ENCODE measurements around the gene ARHGAP11A. TPM values are rescaled to one million over a fixed set of nuclear protein-coding genes. Genes with fewer than 3 reads are reported as not detected.
"Not testable (repeated sequence)": the region's sequence is repeated elsewhere in the genome, so short reads cannot be mapped to it uniquely, and the experiment has no call there.

The ARHGAP11A gene, protein sequence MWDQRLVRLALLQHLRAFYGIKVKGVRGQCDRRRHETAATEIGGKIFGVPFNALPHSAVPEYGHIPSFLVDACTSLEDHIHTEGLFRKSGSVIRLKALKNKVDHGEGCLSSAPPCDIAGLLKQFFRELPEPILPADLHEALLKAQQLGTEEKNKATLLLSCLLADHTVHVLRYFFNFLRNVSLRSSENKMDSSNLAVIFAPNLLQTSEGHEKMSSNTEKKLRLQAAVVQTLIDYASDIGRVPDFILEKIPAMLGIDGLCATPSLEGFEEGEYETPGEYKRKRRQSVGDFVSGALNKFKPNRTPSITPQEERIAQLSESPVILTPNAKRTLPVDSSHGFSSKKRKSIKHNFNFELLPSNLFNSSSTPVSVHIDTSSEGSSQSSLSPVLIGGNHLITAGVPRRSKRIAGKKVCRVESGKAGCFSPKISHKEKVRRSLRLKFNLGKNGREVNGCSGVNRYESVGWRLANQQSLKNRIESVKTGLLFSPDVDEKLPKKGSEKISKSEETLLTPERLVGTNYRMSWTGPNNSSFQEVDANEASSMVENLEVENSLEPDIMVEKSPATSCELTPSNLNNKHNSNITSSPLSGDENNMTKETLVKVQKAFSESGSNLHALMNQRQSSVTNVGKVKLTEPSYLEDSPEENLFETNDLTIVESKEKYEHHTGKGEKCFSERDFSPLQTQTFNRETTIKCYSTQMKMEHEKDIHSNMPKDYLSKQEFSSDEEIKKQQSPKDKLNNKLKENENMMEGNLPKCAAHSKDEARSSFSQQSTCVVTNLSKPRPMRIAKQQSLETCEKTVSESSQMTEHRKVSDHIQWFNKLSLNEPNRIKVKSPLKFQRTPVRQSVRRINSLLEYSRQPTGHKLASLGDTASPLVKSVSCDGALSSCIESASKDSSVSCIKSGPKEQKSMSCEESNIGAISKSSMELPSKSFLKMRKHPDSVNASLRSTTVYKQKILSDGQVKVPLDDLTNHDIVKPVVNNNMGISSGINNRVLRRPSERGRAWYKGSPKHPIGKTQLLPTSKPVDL
- total RNA-seq (2022) (112 and 126 TPM in 2 replicates), Bru-seq, nascent RNA (percentile 94 among the genes with signal in this experiment), BruChase-seq, experiment 1, labeled RNA remaining after a 2-hour chase (percentile 95 among the genes with signal in this experiment), BruChase-seq, experiment 2, labeled RNA remaining after a 6-hour chase (percentile 95 among the genes with signal in this experiment)
- long read RNA-seq, full-length matches to known transcripts: 53 of 89 reads
- long read RNA-seq, partial matches to known transcripts: 10 of 89 reads
- long read RNA-seq, other reads (novel, unspliced or antisense): 26 of 89 reads

DNA sequence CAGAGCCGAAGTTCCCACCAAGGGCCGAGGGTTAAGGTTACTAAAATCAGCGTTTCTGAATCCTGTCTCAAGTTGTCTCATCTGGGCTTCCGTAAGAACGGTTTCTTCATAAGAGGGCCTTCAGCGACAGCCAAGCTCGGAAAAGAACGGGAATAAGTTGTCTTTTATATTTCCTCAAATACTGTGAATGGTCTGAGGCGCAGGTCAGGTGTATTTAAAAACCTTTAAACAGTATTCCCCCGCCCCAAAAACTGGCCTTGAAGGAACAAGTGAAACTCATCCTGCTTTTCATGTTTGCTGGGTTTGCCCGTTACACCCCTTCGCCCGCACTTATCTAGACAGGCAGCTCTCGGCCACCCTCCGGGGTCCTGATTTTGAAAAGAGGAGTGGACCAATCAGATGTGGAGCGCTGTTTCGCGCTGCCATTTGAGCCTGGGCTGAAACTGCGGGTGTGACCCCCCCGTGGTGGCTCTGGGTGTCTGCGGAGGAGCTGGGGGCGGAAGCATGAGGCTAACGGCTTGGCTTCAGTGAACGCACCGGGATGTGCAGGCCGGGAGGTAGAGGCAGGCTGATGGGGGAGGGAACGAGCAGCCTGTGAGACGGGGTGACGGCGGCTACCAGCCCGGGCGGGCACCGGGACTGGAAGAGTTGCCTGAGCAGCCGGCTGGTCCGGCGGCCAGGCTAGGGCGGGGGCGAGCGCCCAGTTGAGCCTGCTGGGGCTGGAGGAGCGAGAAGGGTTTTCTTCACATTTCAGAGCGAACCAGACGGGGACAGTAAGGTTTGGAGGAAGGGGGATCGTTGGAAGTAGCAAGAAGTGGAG is at the start of gene ARHGAP11A:
Gene ARHGAP11A, plus strand, starts transcription at position 454 of the 820 bp plus-strand sequence. CDS start 708 bp downstream, outside the sequence.
- Mint-ChIP-seq H3K36me3 (ENCODE audit: insufficient read depth, unreplicated experiment) (peaks cover 16% of the 10 kb centered on the region), H3K4me3 (ENCODE audit: unreplicated experiment) (peak within 1 kb of the TSS; percentile 87), H3K27ac (ENCODE audit: unreplicated experiment) (peak within 1 kb of the TSS; percentile 89)
- CTCF ChIA-PET; H3K9me3 Mint-ChIP-seq (ENCODE audit: unreplicated experiment); H3K9me3 ChIP-seq; intact Hi-C loops (cut with micrococcal nuclease; ENCODE audit: unreplicated experiment); H3K27me3 Mint-ChIP-seq (ENCODE audit: insufficient read depth, unreplicated experiment); H3K4me1 ChIP-seq; BruUV-seq (replicated peaks); H3K27me3 ChIP-seq (replicated peaks; ENCODE audit: control insufficient read depth, insufficient read depth, low read length); H3K4me1 Mint-ChIP-seq (ENCODE audit: low read depth, unreplicated experiment); H3K36me3 ChIP-seq (ENCODE audit: control insufficient read depth, insufficient read depth, low read length): not testable (repeated sequence)
- H3K4me3 ChIP-seq (ENCODE audit: low read depth, low read length): peak within 1 kb of the TSS; percentile 83
- DNase-seq: peak; percentile 92
- POLR2A ChIA-PET: interaction anchor here (0.6 kb wide), 1 partner anchor 1989 kb away, joined by 8 read pairs; the partner anchor contains the start of gene ARHGAP11B

DNA sequence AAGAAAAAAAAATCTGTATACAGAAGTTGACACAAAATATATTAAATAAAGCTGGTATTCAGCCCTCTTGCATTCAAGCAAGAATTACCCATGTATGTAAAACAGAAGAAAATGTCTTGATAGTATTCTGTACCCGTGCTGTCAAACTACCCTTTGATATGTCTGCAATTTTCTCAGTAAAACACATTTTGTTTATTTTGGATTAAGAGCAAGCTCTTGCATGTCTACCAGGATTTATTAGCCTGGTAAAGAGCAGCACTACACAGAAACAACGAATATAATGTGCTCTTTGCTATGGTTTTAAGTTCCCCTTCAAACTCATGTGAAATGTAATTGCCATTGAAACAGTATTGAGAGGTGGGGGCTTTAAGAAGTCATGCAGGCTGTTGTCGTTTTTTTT is 46.3 kb upstream of the ARHGAP11A start:
- H3K4me1 ChIP-seq; H3K4me1 Mint-ChIP-seq (ENCODE audit: low read depth, unreplicated experiment); intact Hi-C loops (cut with micrococcal nuclease; ENCODE audit: unreplicated experiment); POLR2A ChIA-PET; H3K27me3 Mint-ChIP-seq (ENCODE audit: insufficient read depth, unreplicated experiment); H3K4me3 ChIP-seq (ENCODE audit: low read depth, low read length); BruUV-seq (replicated peaks); H3K27ac Mint-ChIP-seq (ENCODE audit: unreplicated experiment); H3K36me3 ChIP-seq (ENCODE audit: control insufficient read depth, insufficient read depth, low read length); CTCF ChIA-PET; H3K36me3 Mint-ChIP-seq (ENCODE audit: insufficient read depth, unreplicated experiment); H3K9me3 Mint-ChIP-seq (ENCODE audit: unreplicated experiment); H3K4me3 Mint-ChIP-seq (ENCODE audit: unreplicated experiment); DNase-seq; H3K27me3 ChIP-seq (replicated peaks; ENCODE audit: control insufficient read depth, insufficient read depth, low read length); H3K9me3 ChIP-seq: not testable (repeated sequence)

DNA sequence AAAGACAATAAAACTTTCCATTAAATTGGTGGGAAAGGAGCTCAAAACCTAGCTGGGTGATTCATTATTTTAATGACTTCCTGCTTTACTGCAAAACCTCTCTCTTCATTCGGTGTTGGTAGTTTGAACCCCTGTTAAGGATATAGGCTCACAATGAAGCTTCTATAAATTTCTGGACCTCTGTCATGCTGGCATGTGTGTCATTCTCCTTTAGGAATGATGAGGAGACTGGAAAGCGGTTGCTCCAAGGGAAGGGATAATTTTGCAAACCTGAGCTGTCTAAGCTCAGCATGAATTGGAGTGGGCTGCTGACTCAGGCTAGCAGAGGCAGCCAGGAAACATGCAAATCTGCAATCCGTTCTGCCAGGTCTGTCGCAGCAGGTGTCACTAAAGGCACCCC is 36.8 kb upstream of the ARHGAP11A start:
- H3K27me3 Mint-ChIP-seq (ENCODE audit: insufficient read depth, unreplicated experiment); H3K4me1 Mint-ChIP-seq (ENCODE audit: low read depth, unreplicated experiment); H3K36me3 ChIP-seq (ENCODE audit: control insufficient read depth, insufficient read depth, low read length); H3K9me3 ChIP-seq; BruUV-seq (replicated peaks); H3K27me3 ChIP-seq (replicated peaks; ENCODE audit: control insufficient read depth, insufficient read depth, low read length); DNase-seq; H3K36me3 Mint-ChIP-seq (ENCODE audit: insufficient read depth, unreplicated experiment); POLR2A ChIA-PET; H3K4me1 ChIP-seq; CTCF ChIA-PET; intact Hi-C loops (cut with micrococcal nuclease; ENCODE audit: unreplicated experiment); H3K4me3 Mint-ChIP-seq (ENCODE audit: unreplicated experiment); H3K4me3 ChIP-seq (ENCODE audit: low read depth, low read length); H3K9me3 Mint-ChIP-seq (ENCODE audit: unreplicated experiment); H3K27ac Mint-ChIP-seq (ENCODE audit: unreplicated experiment): not testable (repeated sequence)

DNA sequence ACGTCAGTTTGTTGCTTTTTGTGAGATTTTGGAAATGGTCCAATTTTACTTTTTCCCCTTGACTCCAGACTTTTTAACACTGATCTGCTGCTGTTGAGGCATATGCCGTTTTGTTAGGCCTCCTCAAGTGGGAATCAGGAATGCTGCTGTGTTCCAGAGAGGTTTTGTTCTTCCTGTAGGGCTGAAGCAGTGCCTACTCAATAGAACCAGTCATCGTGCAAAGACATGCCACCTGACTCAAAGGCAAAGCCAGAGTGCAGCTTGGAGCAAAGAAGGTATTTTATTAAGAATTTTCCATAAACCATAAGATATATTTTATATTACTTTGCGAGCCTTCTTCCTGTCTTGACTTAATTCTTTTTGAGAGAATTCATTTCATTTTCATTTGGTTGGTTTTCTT is 29.5 kb upstream of the ARHGAP11A start:
- CTCF ChIA-PET; H3K27ac Mint-ChIP-seq (ENCODE audit: unreplicated experiment); H3K27me3 Mint-ChIP-seq (ENCODE audit: insufficient read depth, unreplicated experiment); BruUV-seq (replicated peaks); H3K36me3 Mint-ChIP-seq (ENCODE audit: insufficient read depth, unreplicated experiment); H3K4me3 Mint-ChIP-seq (ENCODE audit: unreplicated experiment); DNase-seq; H3K4me1 ChIP-seq; intact Hi-C loops (cut with micrococcal nuclease; ENCODE audit: unreplicated experiment); H3K4me3 ChIP-seq (ENCODE audit: low read depth, low read length); H3K36me3 ChIP-seq (ENCODE audit: control insufficient read depth, insufficient read depth, low read length); POLR2A ChIA-PET; H3K9me3 Mint-ChIP-seq (ENCODE audit: unreplicated experiment); H3K4me1 Mint-ChIP-seq (ENCODE audit: low read depth, unreplicated experiment); H3K9me3 ChIP-seq; H3K27me3 ChIP-seq (replicated peaks; ENCODE audit: control insufficient read depth, insufficient read depth, low read length): not testable (repeated sequence)

DNA sequence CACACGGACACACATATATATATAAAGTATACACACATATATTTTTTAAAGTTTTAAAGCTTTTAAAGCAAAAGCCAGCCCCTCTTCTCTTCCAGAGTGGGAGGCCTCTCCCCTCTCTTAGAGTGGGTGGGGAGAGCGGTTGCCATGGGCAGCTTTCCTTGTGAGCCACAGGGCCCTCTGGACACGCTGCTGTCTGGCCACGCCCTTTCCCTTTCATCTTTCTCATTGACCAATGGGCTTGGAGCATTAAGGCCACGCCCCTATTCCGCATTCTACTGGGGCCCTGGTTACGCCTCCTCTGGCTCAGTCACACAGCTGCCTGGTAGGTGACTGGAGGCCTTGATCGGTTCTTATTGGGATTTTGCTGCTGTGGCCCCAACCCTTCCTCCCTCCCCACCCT is 22.2 kb upstream of the ARHGAP11A start, which contains the start of gene GOLGA8N:
Gene GOLGA8N, plus strand, starts transcription at position 306 of the 400 bp plus-strand sequence.
- H3K4me1 ChIP-seq; intact Hi-C loops (cut with micrococcal nuclease; ENCODE audit: unreplicated experiment); H3K27me3 Mint-ChIP-seq (ENCODE audit: insufficient read depth, unreplicated experiment); BruUV-seq (replicated peaks); H3K9me3 Mint-ChIP-seq (ENCODE audit: unreplicated experiment); H3K27ac Mint-ChIP-seq (ENCODE audit: unreplicated experiment); CTCF ChIA-PET; H3K4me3 ChIP-seq (ENCODE audit: low read depth, low read length); H3K36me3 Mint-ChIP-seq (ENCODE audit: insufficient read depth, unreplicated experiment); DNase-seq; H3K4me1 Mint-ChIP-seq (ENCODE audit: low read depth, unreplicated experiment); H3K4me3 Mint-ChIP-seq (ENCODE audit: unreplicated experiment); H3K36me3 ChIP-seq (ENCODE audit: control insufficient read depth, insufficient read depth, low read length); H3K9me3 ChIP-seq; H3K27me3 ChIP-seq (replicated peaks; ENCODE audit: control insufficient read depth, insufficient read depth, low read length); POLR2A ChIA-PET: not testable (repeated sequence)

DNA sequence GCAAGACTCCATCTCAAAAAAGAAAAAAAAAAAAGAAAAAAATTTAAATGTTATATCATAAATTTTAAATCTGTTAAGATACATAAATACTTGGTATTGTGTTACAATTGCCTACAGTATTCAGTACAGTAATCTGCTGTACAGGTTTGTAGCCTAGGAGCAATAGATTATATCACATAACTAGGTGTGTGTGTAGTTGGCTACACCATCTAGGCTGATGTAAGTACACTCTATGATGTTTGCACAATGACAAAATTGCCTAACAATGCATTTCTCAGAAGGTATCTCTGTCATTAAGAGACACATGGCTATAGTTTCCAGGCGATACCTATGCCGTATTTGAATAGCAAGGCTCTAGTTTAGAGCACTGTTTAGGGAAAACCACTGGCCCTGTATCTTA is 5.8 kb upstream of the ARHGAP11A start:
- intact Hi-C loops (cut with micrococcal nuclease; ENCODE audit: unreplicated experiment); POLR2A ChIA-PET; DNase-seq; H3K9me3 Mint-ChIP-seq (ENCODE audit: unreplicated experiment); H3K36me3 Mint-ChIP-seq (ENCODE audit: insufficient read depth, unreplicated experiment); CTCF ChIA-PET; BruUV-seq (replicated peaks); H3K4me1 ChIP-seq; H3K36me3 ChIP-seq (ENCODE audit: control insufficient read depth, insufficient read depth, low read length); H3K4me3 ChIP-seq (ENCODE audit: low read depth, low read length); H3K27me3 ChIP-seq (replicated peaks; ENCODE audit: control insufficient read depth, insufficient read depth, low read length); H3K4me3 Mint-ChIP-seq (ENCODE audit: unreplicated experiment); H3K4me1 Mint-ChIP-seq (ENCODE audit: low read depth, unreplicated experiment); H3K27me3 Mint-ChIP-seq (ENCODE audit: insufficient read depth, unreplicated experiment); H3K27ac Mint-ChIP-seq (ENCODE audit: unreplicated experiment); H3K9me3 ChIP-seq: not testable (repeated sequence)

All from Caco-2 (cell line).